AG08395 (cell line): ENCODE measurements around the gene SLC39A11.
A peak's percentile ranks its signal among the peaks of the same experiment; 100 is the strongest.

Experiments
- DNase-seq: peaks from one replicate; pipeline ENCODE4 v3.0.0; 2012; ENCODE audit warnings: mixed read lengths, low spot score

The SLC39A11 gene

GRCh38 chr17:72616447-72616846, 476.0 kb downstream of the SLC39A11 start:
- DNase-seq: no peak

GRCh38 chr17:72615627-72615991, 476.9 kb downstream of the SLC39A11 start:
- no peak for DNase-seq

DNA sequence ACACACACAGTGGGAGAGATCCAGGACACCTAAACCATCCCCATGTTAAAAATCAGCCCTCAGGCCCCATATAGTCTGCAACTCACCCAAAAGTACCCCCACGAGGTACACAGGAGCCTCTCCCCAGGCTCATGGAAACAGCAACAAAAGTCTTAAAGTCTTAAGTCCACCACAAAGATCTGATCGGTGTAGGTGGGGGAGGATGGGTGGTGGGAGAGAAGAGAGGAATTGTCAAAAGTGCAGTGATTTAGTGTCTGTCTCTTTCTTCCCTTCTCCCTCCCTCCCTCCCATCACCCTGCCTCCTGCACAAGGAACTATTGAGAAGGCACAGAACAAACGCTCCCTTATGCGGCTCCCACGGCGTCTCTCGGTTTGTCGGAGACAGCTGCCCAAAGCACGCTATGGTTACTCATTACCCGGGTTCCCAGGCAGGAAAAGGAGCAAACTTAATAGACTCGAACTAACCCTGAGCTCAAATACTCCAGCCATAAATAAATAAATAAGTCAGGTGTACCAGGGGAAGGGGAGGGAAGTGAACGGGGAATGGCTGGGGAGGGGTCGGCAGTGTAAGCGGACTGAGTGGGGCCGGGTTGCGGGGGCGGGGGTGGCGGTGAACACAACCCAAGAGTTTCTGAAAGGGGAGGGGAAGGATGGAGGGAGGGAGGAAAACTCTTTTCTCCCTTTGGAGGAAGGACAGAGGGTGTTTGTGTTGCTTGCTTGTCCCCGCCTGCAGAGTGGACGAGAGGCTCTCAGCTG, 477.4 kb downstream of the SLC39A11 start:
- peak; percentile 69 for DNase-seq

DNA sequence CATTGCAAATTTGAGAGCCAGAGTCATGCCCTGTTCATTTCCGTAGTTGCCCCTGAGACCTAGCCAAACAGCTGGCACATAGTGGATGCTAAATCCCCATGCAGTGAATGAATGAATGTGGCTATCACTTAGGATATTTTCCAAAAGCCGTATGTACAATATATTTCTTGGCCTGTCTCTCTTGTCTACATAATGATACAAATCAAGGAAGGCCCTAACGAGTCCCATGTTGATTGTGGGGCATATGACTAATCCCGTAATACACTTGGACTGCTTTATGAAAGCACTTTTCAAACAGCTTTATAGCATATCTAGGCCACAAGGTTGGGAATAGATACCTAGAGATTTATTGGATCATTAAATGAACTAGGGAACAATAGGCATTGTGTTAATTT, 478.0 kb downstream of the SLC39A11 start:
- peak; percentile 36 for DNase-seq

DNA sequence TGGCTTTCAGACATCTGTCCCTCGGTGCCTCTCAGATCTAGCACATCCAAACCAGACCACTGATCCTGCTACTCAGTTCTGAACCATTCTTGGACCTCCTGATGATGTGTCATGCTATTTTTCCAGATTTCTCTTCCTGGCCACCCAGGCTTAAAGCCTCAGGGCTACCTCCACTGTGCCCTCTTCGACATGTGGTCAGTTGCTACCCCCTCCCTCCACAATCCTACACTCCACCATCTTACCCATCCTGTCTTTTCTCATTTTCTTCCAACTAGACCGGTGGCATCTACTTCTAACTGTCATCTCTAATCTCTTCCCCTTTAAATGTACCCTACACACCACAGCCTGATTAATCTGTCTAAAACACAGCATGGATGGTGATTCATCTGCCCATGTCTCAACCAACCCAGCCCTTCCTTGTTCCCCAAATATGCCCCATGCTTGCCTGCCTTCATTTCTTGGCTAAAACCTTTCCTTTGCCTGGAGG, 478.6 kb downstream of the SLC39A11 start:
- peak; percentile 76 for DNase-seq

DNA sequence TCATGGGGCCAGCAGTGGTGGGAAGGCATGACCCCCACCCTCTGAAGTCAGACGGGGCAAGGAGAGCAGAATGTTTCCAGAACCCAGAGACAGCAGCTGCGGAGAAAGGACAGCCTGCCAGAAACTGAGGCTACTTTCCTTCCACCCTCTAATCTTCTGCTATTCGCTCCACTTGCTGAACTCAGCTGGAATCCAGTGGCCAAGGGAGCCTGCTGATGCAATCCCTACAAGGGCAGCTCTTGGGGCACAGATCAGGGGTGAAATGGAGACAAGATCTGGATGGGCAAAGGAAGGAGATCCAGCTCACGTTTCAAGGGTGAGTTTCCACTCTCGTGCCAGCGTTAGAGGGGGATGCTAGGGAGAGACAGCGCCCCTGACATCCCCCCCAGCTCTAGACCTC, 479.1 kb downstream of the SLC39A11 start:
- DNase-seq: peak; percentile 57

DNA sequence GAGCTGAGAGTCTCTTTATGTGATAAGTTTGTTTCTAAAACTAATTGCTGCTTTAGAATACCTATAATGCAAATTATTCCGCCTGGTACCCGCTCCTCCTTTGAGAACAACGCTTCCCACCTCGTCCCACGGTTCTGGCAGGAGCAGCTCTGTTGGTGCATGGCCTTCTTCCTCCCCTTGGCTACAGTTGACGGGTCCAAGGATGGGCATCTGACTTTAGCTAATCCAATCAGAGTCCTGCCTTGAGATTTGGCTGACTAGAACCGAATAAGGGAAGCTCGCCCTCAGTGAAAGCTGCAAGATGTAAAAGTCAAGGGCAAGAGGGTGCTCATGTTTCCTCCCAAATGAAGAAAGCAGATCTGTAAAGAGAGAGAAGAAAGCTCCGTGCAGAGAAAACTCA, 481.3 kb downstream of the SLC39A11 start:
- DNase-seq: no peak

GRCh38 chr17:72609501-72609900, 483.0 kb downstream of the SLC39A11 start:
- DNase-seq: no peak

GRCh38 chr17:72608436-72608835, 484.1 kb downstream of the SLC39A11 start:
- DNase-seq: no peak

DNA sequence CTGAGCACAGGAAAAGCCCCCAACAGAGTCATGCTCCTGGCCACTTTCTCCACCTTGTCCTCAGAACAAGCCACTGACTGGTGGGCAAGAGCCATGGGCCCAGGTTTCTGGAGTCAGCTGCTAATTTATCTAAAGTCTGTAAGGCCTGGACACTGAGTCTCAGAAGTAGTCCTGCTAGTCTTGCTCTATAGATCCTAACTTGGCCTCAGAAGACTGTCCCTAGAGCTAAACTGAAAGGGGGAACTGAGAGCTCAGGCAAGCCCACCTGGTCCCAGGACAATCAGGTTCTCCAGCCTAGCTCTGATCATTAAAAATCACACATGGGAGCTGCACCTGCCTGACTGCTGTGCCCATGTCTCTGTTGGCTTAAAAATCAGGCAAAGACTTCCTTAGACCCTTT, 485.8 kb downstream of the SLC39A11 start:
- no peak for DNase-seq

DNA sequence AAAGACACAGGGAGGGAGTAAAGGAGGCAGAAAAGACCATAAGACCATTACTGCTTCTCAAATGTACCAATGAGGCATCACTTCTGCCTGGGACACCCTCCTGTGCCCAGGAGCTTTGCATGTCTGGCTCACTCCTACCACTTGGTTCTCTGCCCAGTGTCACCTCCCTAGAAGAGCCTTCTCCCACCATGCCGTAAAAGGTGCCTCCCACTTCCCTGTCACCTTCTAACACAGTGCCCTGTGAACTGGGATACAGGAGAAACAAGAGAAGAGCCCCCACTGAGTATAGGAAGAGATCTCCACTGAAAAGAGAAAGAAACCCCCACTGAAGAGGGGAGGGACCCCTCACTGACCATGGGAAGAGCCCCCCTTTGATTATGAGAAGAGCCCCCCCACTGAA, 486.9 kb downstream of the SLC39A11 start:
- no peak for DNase-seq

DNA sequence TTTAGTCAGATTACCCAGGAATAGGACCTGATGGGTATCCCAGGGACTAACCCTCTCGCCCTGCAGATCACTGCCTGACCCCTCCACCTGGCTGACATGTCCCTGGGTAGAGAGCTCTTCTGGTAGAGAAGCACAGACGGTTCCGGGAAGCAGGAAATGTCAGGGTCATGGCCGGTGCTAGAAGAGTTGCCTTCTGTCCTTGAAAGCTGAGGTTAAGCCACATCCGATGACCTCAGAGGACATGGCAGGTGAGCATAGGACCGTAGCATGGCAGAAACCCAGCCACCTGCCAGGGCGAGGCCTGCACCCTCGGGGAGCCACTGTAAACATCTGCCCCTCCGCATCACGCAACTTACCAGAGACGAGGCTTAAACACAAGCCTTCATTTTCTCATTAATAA, 488.0 kb downstream of the SLC39A11 start:
- no peak for DNase-seq

DNA sequence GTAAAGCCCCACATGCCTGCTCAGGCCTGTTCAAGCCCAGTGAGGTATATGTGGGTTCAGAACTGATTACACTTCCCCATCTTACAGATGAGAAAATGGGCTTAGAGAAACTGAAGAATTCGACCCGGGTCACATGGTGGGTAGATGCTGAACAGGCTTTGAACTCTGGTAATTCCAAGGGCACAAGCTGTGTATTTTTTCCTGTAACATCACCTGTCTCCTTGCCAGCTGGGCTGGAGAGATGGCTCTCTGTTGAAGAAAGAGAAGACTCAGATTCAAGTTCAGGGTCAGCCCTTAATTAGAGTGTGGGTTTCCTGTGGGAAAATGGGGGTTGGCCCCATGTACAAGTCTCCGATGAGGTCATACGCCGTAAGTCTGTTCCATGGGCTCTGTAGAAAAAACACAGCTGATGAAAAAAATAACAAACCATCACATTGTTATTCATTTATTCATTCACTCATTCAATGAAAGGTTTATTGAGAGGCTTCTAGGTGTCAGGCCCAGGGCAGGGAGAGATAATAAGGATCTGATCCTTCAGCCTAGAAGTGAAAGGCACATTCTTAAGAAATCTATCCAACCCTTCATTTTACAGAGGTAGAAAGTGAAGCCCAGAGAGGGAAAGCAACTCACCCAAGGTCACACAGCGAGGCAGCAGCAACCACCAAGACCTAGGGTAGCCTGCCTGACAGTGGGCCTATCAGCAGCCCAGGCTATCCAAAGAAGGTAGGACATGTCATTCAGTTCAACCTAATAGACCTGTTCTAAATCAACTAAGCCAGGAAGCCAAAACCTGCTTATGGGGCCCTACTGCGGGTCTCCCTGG, 488.9 kb downstream of the SLC39A11 start:
- DNase-seq: no peak

- peak; percentile 74 for DNase-seq
These were observed 489.7 kb downstream of the SLC39A11 start for GRCh38 chr17:72602517-72603419.

- peak; percentile 72 for DNase-seq
These were observed 491.6 kb downstream of the SLC39A11 start for GRCh38 chr17:72600934-72601333.

GRCh38 chr17:72599891-72600290, 492.6 kb downstream of the SLC39A11 start:
- no peak for DNase-seq

DNA sequence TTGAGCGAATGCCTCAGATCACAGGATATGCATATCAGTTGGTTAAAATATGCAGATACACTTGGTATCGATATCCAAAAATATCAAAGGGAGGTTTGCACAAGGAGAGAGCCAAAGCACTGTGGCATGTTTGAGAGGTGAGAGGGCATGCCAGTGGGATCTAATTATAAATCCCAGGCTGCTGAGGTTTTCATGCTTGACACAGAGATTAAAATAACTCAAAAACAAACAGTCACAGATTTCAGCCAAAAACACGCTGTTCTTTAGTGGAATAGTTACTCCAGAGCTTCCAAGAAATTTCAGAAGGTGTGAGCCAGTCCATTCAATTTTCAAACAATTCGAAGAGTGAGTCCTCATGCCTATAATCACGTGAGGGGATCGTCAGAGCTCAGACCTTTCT, 493.8 kb downstream of the SLC39A11 start:
- DNase-seq: no peak

DNA sequence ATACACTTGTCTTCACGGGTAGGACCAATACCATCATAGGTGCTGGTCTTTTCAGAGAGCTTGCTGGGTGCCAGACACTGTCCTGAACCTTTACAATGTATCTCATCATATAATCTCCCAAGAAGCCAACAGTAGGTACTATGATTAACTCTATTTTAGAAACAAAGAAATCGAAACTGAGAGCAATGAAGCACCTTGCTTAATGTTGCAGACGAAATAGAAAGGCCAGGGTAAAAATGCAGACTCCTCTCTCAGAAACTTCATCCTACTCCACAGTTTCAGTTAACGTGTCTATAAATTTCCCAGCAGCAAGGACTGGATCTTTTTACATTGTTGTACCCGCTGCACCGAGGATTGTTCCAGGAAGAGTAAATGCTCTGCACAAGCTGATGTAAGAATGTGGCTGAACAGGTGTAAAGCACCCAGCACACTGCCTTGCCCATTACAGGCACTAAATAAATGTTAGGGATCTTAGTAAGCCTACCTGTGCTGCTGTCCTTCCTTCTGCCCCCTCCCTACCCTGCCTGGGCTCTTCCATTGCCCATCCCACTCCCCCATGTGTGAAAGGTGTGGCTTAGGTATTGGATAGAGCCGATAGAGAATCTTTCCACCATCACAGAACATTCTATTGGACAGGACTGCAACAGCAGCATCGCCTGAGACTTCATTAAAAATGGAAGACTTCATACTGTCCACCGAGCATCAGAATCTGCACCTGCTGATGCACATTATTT, 495.0 kb downstream of the SLC39A11 start:
- DNase-seq: no peak
